ENCODE data around the gene SFXN1.

SFXN1 gene

DNA sequence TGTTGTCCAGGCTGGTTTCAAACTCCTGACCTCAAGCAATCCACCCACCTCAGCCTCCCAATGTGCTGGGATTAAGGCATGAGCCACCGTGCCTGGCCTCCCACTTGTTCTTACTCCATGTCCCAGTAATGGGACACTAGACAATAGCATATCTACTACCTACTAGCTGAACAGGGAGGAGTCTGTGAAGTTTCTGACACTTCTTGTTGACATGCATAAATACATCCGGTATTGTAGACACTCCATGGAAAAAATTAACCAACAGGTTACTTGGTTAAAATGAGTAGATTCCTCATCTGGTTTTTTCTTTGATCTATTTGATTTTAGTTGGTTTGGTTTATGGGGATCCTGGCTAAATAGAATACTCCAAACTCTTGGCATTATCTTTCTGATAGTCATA is 88.3 kb downstream of the SFXN1 start:
- DNase-seq (ENCODE audit: insufficient read length) (no peak), FAIRE-seq (no peak)
- TF ChIP-seq POLR2A (IDR thresholded peaks at IDR 0.05; ENCODE audit: low read depth, low read length): no peak
- no peak for TF ChIP-seq POLR2AphosphoS5 (IDR thresholded peaks at IDR 0.05; ENCODE audit: low read depth, low read length)
- TF ChIP-seq TAF1 (IDR thresholded peaks at IDR 0.05; ENCODE audit: borderline replicate concordance, low read depth, low read length): no peak

DNA sequence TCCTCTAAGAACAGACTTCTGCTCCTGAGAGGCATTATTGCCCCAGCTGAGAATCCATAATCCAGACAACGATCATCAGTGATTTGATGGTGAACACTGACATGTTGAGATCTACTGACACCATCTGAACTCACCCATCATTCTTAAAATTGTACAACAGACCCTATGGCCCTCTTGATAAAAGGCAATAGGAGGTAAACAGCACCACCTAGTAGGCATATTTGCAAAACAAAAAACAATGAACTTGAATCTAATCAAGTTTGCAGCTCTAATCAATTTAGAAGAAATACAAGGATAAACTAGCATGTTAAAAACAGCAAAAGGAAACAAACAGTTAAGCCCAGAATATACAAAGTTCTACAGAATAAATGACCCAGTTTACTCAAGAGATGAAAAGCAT is 89.6 kb downstream of the SFXN1 start:
- FAIRE-seq: no peak
- DNase-seq (ENCODE audit: insufficient read length): no peak
- no peak for TF ChIP-seq POLR2AphosphoS5 (IDR thresholded peaks at IDR 0.05; ENCODE audit: low read depth, low read length)
- no peak for TF ChIP-seq TAF1 (IDR thresholded peaks at IDR 0.05; ENCODE audit: borderline replicate concordance, low read depth, low read length)
- no peak for TF ChIP-seq POLR2A (IDR thresholded peaks at IDR 0.05; ENCODE audit: low read depth, low read length)

DNA sequence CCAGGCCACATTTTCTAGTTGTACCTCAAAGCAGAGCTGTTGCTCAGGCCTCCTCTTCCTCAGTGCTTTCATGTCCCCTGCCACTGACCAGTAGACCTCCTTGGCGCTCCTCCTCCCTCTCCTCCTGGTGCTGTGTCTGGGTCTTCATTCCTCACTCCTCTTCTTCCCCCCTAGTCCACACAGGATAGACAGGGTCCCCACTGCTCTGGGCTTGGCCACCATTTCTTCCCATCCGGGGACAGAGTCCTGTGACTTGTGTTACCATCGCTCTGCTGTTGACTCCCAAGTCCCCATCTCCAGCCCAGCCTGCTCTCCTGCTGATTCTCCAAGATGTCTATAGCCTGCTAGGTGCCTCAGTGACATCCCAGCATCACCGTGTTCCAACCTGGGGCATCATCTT is 91.3 kb downstream of the SFXN1 start:
- FAIRE-seq: no peak
- no peak for TF ChIP-seq POLR2A (IDR thresholded peaks at IDR 0.05; ENCODE audit: low read depth, low read length)
- no peak for TF ChIP-seq TAF1 (IDR thresholded peaks at IDR 0.05; ENCODE audit: borderline replicate concordance, low read depth, low read length)
- TF ChIP-seq POLR2AphosphoS5 (IDR thresholded peaks at IDR 0.05; ENCODE audit: low read depth, low read length): no peak
- no peak for DNase-seq (ENCODE audit: insufficient read length)

DNA sequence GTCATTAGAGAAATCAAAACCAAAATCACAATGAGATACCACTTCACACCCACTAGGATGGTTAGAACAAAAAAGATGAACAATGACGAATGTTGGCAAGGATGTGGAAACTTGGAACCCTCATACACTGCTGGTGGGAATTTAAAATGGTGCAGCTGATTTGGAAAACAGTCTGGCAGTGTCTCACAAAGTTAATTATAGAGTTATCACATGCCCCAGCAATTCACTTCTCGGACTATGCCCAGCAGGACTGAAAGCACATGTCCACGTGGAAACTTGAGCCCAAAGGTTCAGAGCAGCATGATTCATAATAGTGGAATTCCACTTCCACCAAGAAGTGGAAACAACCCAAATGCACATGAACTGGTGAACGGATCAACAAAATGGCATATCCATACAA is 94.5 kb downstream of the SFXN1 start:
- no peak for FAIRE-seq
- no peak for DNase-seq (ENCODE audit: insufficient read length)
- TF ChIP-seq POLR2A (IDR thresholded peaks at IDR 0.05; ENCODE audit: low read depth, low read length) (no peak), POLR2AphosphoS5 (IDR thresholded peaks at IDR 0.05; ENCODE audit: low read depth, low read length) (no peak), TAF1 (IDR thresholded peaks at IDR 0.05; ENCODE audit: borderline replicate concordance, low read depth, low read length) (no peak)

DNA sequence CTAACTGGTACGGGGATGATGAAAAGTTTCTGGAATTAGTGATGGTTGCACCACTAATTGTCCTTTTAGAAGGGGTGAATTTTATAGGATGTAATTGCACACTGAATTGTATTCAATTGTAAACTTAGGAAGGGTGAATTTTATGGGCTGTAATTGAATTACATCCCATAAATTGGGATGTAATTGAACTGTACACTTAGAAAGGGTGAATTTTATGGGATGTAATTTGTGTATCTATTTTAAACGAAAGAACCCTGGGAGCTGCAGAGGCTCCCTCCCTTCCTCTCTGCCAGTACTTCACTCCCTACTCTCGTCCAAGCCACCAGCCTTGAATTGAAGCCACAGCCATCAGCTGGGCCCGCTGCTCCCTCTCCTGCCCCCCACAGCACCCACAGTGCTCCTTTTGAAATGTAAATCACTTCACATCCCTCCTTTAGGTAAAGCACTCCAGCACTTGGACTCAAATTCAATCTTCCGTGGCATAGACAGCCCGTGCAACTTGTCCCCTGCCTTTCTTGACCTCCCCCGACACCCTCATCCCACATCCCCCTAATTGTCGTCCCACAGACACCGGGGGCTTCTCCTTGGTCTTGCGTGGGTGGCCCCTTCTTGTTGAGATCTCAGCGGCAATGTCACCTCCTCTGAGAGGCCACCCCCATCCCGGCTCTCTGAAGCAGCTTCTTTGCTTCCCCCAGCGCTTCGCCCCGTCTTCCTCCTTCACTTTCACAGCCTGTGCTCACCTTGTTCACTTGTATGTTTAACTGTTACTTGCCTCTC is 95.3 kb downstream of the SFXN1 start:
- DNase-seq (ENCODE audit: insufficient read length): no peak
- FAIRE-seq: no peak
- no peak for TF ChIP-seq POLR2A (IDR thresholded peaks at IDR 0.05; ENCODE audit: low read depth, low read length)
- TF ChIP-seq TAF1 (IDR thresholded peaks at IDR 0.05; ENCODE audit: borderline replicate concordance, low read depth, low read length): no peak
- TF ChIP-seq POLR2AphosphoS5 (IDR thresholded peaks at IDR 0.05; ENCODE audit: low read depth, low read length): no peak

DNA sequence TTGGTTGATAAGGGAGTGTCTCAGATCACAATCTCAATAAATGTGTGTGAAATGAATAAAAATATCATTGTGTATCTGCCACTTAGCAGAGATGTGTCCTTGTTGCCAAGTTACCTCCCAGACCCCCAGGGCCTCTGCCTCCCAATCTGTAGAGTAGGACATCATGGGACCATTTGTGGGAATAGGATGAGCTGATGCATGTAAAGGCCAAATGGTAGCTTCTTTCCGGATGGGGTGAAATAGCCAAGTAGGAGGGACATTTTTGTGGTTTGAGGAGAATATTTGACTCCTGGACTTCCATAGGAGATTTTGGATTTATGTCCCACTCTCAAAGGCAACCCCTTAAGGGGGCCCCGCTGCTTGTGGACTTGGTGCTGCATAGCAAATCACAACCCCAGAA is 96.9 kb downstream of the SFXN1 start:
- DNase-seq (ENCODE audit: insufficient read length) (no peak), FAIRE-seq (no peak)
- no peak for TF ChIP-seq POLR2AphosphoS5 (IDR thresholded peaks at IDR 0.05; ENCODE audit: low read depth, low read length)
- TF ChIP-seq TAF1 (IDR thresholded peaks at IDR 0.05; ENCODE audit: borderline replicate concordance, low read depth, low read length): no peak
- no peak for TF ChIP-seq POLR2A (IDR thresholded peaks at IDR 0.05; ENCODE audit: low read depth, low read length)

DNA sequence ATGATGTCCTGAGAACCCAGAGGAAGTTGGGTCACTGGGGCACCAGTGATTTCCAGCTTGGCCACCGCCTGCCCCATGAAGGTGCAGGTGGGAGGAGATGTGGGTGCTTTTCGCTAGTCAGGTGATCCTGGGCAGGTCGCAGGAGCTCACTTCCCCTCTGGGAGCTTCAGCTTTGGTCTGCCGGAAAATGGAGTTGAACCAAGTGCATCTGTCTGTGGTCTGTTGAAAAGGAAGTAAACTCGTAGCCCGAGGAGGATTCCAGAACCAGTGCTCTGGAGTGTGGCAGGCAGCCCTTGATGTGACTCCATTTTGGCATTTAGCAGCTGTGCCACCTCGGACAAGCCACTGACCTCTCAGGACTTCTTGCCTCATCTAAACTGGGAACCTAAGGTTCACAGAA is 97.7 kb downstream of the SFXN1 start:
- no peak for DNase-seq (ENCODE audit: insufficient read length)
- no peak for FAIRE-seq
- no peak for TF ChIP-seq POLR2AphosphoS5 (IDR thresholded peaks at IDR 0.05; ENCODE audit: low read depth, low read length)

DNA sequence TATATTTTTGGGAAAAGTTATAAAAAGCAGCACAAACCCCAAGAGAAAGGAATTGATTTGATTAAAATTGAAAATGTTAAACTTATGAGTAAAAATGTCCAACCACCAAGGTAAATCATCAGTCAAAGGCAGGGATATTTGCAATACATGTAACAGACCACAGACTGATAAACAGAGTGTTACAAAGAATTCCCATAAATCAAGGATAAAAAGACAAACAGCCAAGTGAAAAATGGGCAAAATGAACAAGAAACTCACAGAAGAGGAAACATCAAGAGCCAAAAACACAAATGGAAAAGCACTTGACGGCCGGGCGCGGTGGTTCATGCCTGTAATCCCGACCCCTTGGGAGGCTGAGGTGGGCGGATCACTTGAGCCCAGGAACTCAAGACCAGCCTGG is 98.2 kb downstream of the SFXN1 start:
- no peak for TF ChIP-seq TAF1 (IDR thresholded peaks at IDR 0.05; ENCODE audit: borderline replicate concordance, low read depth, low read length)
- no peak for TF ChIP-seq POLR2AphosphoS5 (IDR thresholded peaks at IDR 0.05; ENCODE audit: low read depth, low read length)
- no peak for FAIRE-seq
- no peak for DNase-seq (ENCODE audit: insufficient read length)

Measured in GM12892 (cell line).